ENCODE data around the gene UVRAG.

The UVRAG gene

GRCh38 chr11:75986966-75987365, 172.0 kb downstream of the UVRAG start:
- Mint-ChIP-seq H3K9me3 (no peaks in the 10 kb centered on the region), H3K27me3 (no peaks in the 10 kb centered on the region), H3K36me3 (peaks cover 35 to 52% of the 10 kb centered on the region in 2 donors), H3K4me3 (no peak overlapping the region), H3K4me1 (peaks cover 11 to 29% of the 10 kb centered on the region in 2 donors), H3K27ac (no peak overlapping the region)
- ATAC-seq (replicated peaks) (no peak), DNase-seq (no peak)

GRCh38 chr11:75993126-75993525, 178.1 kb downstream of the UVRAG start:
- peaks cover 13 to 51% of the 10 kb centered on the region in 2 donors for H3K4me1 Mint-ChIP-seq
- H3K9me3 Mint-ChIP-seq: peaks cover 0 to 3% of the 10 kb centered on the region in 2 donors
- no peak for ATAC-seq (replicated peaks)
- no peak overlapping the region for H3K4me3 Mint-ChIP-seq
- peaks cover 41 to 59% of the 10 kb centered on the region in 2 donors for H3K36me3 Mint-ChIP-seq
- no peaks in the 10 kb centered on the region for H3K27me3 Mint-ChIP-seq
- H3K27ac Mint-ChIP-seq: no peak overlapping the region
- DNase-seq: no peak

- Mint-ChIP-seq H3K4me1 (peaks cover 8 to 45% of the 10 kb centered on the region in 2 donors), H3K4me3 (no peak overlapping the region), H3K27me3 (no peaks in the 10 kb centered on the region), H3K36me3 (peaks cover 39 to 58% of the 10 kb centered on the region in 2 donors), H3K27ac (no peak overlapping the region), H3K9me3 (peaks cover 0 to 6% of the 10 kb centered on the region in 2 donors)
- ATAC-seq (replicated peaks) (no peak), DNase-seq (no peak)
Observed at GRCh38 chr11:75994616-75995015, 179.6 kb downstream of the UVRAG start.

GRCh38 chr11:75996523-75997442, 181.8 kb downstream of the UVRAG start:
- ATAC-seq (replicated peaks) (peak; percentile 85 to 91), DNase-seq (no peak)
- peaks cover 51 to 73% of the 10 kb centered on the region in 2 donors for H3K36me3 Mint-ChIP-seq
- peak overlapping the region; percentile 65 for H3K27ac Mint-ChIP-seq
- peaks cover 0 to 9% of the 10 kb centered on the region in 2 donors for H3K9me3 Mint-ChIP-seq
- H3K4me3 Mint-ChIP-seq: no peak overlapping the region
- peaks cover 6 to 37% of the 10 kb centered on the region in 2 donors for H3K4me1 Mint-ChIP-seq
- no peaks in the 10 kb centered on the region for H3K27me3 Mint-ChIP-seq

GRCh38 chr11:76004400-76004799, 189.4 kb downstream of the UVRAG start:
- peaks cover 7 to 14% of the 10 kb centered on the region in 2 donors for H3K4me1 Mint-ChIP-seq
- ATAC-seq (replicated peaks) (no peak), DNase-seq (no peak)
- H3K4me3 Mint-ChIP-seq: no peak overlapping the region
- H3K27me3 Mint-ChIP-seq: no peaks in the 10 kb centered on the region
- peaks cover 57 to 66% of the 10 kb centered on the region in 2 donors for H3K36me3 Mint-ChIP-seq
- H3K27ac Mint-ChIP-seq: no peak overlapping the region
- peaks cover 0 to 3% of the 10 kb centered on the region in 2 donors for H3K9me3 Mint-ChIP-seq

GRCh38 chr11:76005756-76006155, 190.7 kb downstream of the UVRAG start:
- no peak for DNase-seq
- no peaks in the 10 kb centered on the region for H3K27me3 Mint-ChIP-seq
- H3K9me3 Mint-ChIP-seq: peaks cover 0 to 3% of the 10 kb centered on the region in 2 donors
- peak overlapping the region; percentile 1 for H3K27ac Mint-ChIP-seq
- H3K36me3 Mint-ChIP-seq: peaks cover 55 to 67% of the 10 kb centered on the region in 2 donors
- peaks cover 7 to 19% of the 10 kb centered on the region in 2 donors for H3K4me1 Mint-ChIP-seq
- no peak overlapping the region for H3K4me3 Mint-ChIP-seq
- ATAC-seq (replicated peaks): no peak

- no peak for DNase-seq
- Mint-ChIP-seq H3K9me3 (no peaks in the 10 kb centered on the region), H3K27me3 (no peaks in the 10 kb centered on the region)
Observed at GRCh38 chr11:76007166-76007565, 192.2 kb downstream of the UVRAG start.

GRCh38 chr11:76008474-76008873, 193.5 kb downstream of the UVRAG start:
- Mint-ChIP-seq H3K9me3 (no peaks in the 10 kb centered on the region), H3K4me1 (peaks cover 9 to 32% of the 10 kb centered on the region in 2 donors), H3K27ac (no peak overlapping the region), H3K36me3 (peaks cover 56 to 66% of the 10 kb centered on the region in 2 donors), H3K4me3 (no peak overlapping the region), H3K27me3 (no peaks in the 10 kb centered on the region)
- DNase-seq: no peak
- ATAC-seq (replicated peaks): no peak

More at GRCh38 chr11:76007166-76007565, 192.2 kb downstream of the UVRAG start:
- Mint-ChIP-seq H3K27ac (peak overlapping the region; percentile 42), H3K4me1 (peaks cover 7 to 26% of the 10 kb centered on the region in 2 donors), H3K4me3 (no peak overlapping the region), H3K36me3 (peaks cover 51 to 61% of the 10 kb centered on the region in 2 donors)
- no peak for ATAC-seq (replicated peaks)

- Mint-ChIP-seq H3K4me3 (no peak overlapping the region), H3K9me3 (no peaks in the 10 kb centered on the region), H3K27ac (no peak overlapping the region), H3K27me3 (no peaks in the 10 kb centered on the region), H3K4me1 (peaks cover 9 to 27% of the 10 kb centered on the region in 2 donors), H3K36me3 (peaks cover 57 to 68% of the 10 kb centered on the region in 2 donors)
- ATAC-seq (replicated peaks): no peak
- DNase-seq: no peak
Observed at GRCh38 chr11:76010051-76010450, 195.0 kb downstream of the UVRAG start.

GRCh38 chr11:76013526-76013925, 198.5 kb downstream of the UVRAG start:
- H3K9me3 Mint-ChIP-seq: peaks cover 3 to 5% of the 10 kb centered on the region in 2 donors
- peaks cover 58 to 83% of the 10 kb centered on the region in 2 donors for H3K36me3 Mint-ChIP-seq
- H3K27me3 Mint-ChIP-seq: no peaks in the 10 kb centered on the region
- no peak for ATAC-seq (replicated peaks)
- no peak overlapping the region for H3K4me3 Mint-ChIP-seq
- DNase-seq: no peak
- H3K4me1 Mint-ChIP-seq: peaks cover 4 to 18% of the 10 kb centered on the region in 2 donors
- H3K27ac Mint-ChIP-seq: peak overlapping the region; percentile 77

- Mint-ChIP-seq H3K27ac (no peak overlapping the region), H3K4me1 (peaks cover 17 to 41% of the 10 kb centered on the region in 2 donors)
Observed at GRCh38 chr11:76023236-76024068, 208.4 kb downstream of the UVRAG start.

GRCh38 chr11:76025068-76025467, 210.1 kb downstream of the UVRAG start:
- DNase-seq: no peak
- Mint-ChIP-seq H3K9me3 (peaks cover 1 to 4% of the 10 kb centered on the region in 2 donors), H3K36me3 (peaks cover 53 to 63% of the 10 kb centered on the region in 2 donors), H3K27ac (no peak overlapping the region), H3K4me1 (peaks cover 16 to 33% of the 10 kb centered on the region in 2 donors), H3K4me3 (no peak overlapping the region), H3K27me3 (no peaks in the 10 kb centered on the region)
- ATAC-seq (replicated peaks): no peak

More at GRCh38 chr11:76023236-76024068, 208.4 kb downstream of the UVRAG start:
- Mint-ChIP-seq H3K36me3 (peaks cover 57 to 67% of the 10 kb centered on the region in 2 donors), H3K9me3 (peaks cover 0 to 4% of the 10 kb centered on the region in 2 donors), H3K4me3 (no peak overlapping the region), H3K27me3 (no peaks in the 10 kb centered on the region)
- DNase-seq: no peak
- no peak for ATAC-seq (replicated peaks)

- Mint-ChIP-seq H3K4me1 (peaks cover 18 to 32% of the 10 kb centered on the region in 2 donors), H3K4me3 (no peak overlapping the region), H3K9me3 (peaks cover 1 to 4% of the 10 kb centered on the region in 2 donors), H3K27me3 (no peaks in the 10 kb centered on the region), H3K36me3 (peaks cover 50 to 62% of the 10 kb centered on the region in 2 donors), H3K27ac (no peak overlapping the region)
- no peak for DNase-seq
- no peak for ATAC-seq (replicated peaks)
Observed at GRCh38 chr11:76025817-76026216, 210.8 kb downstream of the UVRAG start.

- no peak overlapping the region for H3K27ac Mint-ChIP-seq
- DNase-seq: no peak
Observed at GRCh38 chr11:76026281-76026680, 211.3 kb downstream of the UVRAG start.

More at GRCh38 chr11:76026281-76026680, 211.3 kb downstream of the UVRAG start:
- H3K9me3 Mint-ChIP-seq: peaks cover 1 to 4% of the 10 kb centered on the region in 2 donors
- no peak for ATAC-seq (replicated peaks)
- no peaks in the 10 kb centered on the region for H3K27me3 Mint-ChIP-seq
- H3K4me3 Mint-ChIP-seq: no peak overlapping the region
- H3K36me3 Mint-ChIP-seq: peaks cover 50 to 62% of the 10 kb centered on the region in 2 donors
- H3K4me1 Mint-ChIP-seq: peaks cover 22 to 32% of the 10 kb centered on the region in 2 donors

All from stimulated activated naive B cell treated with anti-CD40 and anti-IgM and Interleukin-4, amounts not matched to agents 10 μg/mL and 1 μg/mL and 100 μg/mL, for 72 hours (primary cell).